ENCODE data around the gene PLAAT4.
"Not testable (repeated sequence)": the region's sequence is repeated elsewhere in the genome, so short reads cannot be mapped to it uniquely, and the experiment has no call there.

PLAAT4 gene

DNA sequence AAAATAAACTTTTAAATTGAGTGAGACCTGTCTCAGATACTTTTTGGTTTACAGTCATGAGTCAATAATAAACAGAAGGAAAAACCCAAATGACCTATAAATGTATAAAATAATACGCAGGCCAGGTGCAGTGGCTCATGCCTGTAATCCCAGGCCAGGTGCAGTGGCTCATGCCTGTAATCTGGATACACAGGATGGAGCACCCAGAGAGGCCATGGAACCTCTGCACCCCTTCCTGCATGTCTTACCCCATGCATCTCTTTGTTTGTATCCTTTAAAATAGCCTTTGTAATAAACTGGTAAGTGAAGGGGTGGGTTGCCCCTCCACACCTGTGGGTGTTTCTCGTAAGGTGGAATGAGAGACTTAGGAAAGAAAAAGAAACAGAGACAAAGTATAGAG lies 8.9 kb upstream of the PLAAT4 start:
- Histone ChIP-seq H3K27me3 (no peaks in the 10 kb centered on the region), H3K4me1 (no peaks in the 10 kb centered on the region), H3K9me3 (no peaks in the 10 kb centered on the region), H3K4me3 (ENCODE audit: low read depth, low read length) (no peak overlapping the region), H3K36me3 (no peaks in the 10 kb centered on the region)
- DNase-seq, result no peak
- TF ChIP-seq, protein P1, sequence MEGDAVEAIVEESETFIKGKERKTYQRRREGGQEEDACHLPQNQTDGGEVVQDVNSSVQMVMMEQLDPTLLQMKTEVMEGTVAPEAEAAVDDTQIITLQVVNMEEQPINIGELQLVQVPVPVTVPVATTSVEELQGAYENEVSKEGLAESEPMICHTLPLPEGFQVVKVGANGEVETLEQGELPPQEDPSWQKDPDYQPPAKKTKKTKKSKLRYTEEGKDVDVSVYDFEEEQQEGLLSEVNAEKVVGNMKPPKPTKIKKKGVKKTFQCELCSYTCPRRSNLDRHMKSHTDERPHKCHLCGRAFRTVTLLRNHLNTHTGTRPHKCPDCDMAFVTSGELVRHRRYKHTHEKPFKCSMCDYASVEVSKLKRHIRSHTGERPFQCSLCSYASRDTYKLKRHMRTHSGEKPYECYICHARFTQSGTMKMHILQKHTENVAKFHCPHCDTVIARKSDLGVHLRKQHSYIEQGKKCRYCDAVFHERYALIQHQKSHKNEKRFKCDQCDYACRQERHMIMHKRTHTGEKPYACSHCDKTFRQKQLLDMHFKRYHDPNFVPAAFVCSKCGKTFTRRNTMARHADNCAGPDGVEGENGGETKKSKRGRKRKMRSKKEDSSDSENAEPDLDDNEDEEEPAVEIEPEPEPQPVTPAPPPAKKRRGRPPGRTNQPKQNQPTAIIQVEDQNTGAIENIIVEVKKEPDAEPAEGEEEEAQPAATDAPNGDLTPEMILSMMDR (IDR thresholded peaks at IDR 0.05; ENCODE audit: low read depth, low read length), result no peak

DNA sequence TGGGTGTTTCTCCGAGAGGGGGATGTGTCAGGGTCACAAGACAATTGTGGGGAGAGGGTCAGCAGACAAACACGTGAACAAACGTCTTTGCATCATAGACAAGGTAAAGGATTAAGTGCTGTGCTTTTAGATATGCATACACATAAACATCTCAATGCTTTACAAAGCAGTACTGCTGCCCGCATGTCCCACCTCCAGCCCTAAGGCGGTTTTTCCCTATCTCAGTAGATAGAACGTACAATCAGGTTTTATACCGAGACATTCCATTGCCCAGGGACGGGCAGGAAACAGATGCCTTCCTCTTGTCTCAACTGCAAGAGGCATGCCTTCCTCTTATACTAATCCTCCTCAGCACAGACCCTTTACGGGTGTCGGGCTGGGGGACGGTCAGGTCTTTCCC lies 8.5 kb upstream of the PLAAT4 start:
- DNase-seq; H3K27me3 ChIP-seq; H3K4me1 ChIP-seq; H3K4me3 ChIP-seq (ENCODE audit: low read depth, low read length); H3K9me3 ChIP-seq; H3K36me3 ChIP-seq: not testable (repeated sequence)

DNA sequence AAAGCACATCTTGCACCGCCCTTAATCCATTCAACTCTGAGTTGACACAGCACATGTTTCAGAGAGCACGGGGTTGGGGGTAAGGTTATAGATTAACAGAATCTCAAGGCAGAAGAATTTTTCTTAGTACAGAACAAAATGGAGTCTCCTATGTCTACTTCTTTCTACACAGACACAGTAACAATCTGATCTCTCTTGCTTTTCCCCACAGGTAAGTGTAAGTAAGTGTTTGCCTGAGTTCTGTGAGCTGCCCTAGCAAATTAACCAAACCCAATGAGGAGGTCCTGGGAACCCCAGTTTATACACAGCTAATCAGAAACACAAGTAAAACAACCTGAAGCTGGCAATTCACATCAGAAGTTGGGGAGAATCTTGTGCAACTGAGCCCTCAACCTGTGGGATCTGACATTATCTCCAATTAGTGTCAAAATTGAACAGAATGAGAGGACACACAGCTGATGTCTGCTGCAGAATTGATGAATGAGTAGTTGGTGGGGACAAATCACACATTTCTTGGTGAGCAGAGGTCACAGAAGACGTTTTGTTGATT lies 7.8 kb upstream of the PLAAT4 start:
- H3K27me3 ChIP-seq; H3K4me1 ChIP-seq; H3K9me3 ChIP-seq; H3K36me3 ChIP-seq; DNase-seq; H3K4me3 ChIP-seq (ENCODE audit: low read depth, low read length): not testable (repeated sequence)

DNA sequence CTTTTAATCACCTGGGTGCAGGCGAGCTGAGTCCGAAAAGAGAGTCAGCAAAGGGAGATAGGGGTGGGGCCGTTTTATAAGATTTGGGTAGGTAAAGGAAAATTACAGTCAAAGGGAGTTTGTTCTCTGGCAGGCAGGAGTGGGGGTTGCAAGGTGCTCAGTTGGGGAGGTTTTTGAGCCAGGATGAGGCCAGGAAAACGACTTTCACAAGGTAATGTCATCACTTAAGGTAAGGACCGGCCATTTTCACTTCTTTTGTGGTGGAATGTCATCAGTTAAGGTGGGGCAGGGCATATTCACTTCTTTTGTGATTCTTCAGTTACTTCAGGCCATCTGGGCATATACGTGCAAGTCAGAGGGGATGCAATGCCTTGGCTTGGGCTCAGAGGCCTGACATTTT lies 7.2 kb upstream of the PLAAT4 start:
- not testable (repeated sequence) for H3K4me3 ChIP-seq (ENCODE audit: low read depth, low read length); H3K4me1 ChIP-seq

DNA sequence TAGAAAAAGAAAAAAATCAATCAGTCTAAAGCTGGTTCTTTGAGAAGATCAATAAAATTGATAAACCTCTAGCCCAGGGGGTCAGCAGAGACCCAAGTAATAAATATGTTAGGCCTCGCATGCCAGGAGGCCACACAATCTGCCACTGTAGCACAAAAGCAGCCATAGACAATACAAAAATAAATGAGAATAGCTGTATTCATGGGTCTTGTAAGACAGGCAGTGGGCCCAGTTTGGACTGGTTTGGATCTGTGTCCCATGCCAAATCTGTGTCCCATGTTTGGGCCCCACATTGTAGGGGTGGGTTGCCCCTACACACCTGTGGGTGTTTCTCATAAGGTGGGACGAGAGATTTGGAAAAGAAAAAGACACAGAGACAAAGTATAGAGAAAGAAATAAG lies 6.6 kb upstream of the PLAAT4 start:
- no peaks in the 10 kb centered on the region for H3K36me3 ChIP-seq
- no peaks in the 10 kb centered on the region for H3K9me3 ChIP-seq
- TF ChIP-seq, protein P1 (IDR thresholded peaks at IDR 0.05; ENCODE audit: low read depth, low read length), result no peak
- no peaks in the 10 kb centered on the region for H3K4me1 ChIP-seq
- no peak overlapping the region for H3K4me3 ChIP-seq (ENCODE audit: low read depth, low read length)
- no peaks in the 10 kb centered on the region for H3K27me3 ChIP-seq
- no peak for DNase-seq

More for the DNA sequence above, 7.2 kb upstream of the PLAAT4 start:
- H3K36me3 ChIP-seq, H3K9me3 ChIP-seq, H3K27me3 ChIP-seq, DNase-seq: not testable (repeated sequence)

DNA sequence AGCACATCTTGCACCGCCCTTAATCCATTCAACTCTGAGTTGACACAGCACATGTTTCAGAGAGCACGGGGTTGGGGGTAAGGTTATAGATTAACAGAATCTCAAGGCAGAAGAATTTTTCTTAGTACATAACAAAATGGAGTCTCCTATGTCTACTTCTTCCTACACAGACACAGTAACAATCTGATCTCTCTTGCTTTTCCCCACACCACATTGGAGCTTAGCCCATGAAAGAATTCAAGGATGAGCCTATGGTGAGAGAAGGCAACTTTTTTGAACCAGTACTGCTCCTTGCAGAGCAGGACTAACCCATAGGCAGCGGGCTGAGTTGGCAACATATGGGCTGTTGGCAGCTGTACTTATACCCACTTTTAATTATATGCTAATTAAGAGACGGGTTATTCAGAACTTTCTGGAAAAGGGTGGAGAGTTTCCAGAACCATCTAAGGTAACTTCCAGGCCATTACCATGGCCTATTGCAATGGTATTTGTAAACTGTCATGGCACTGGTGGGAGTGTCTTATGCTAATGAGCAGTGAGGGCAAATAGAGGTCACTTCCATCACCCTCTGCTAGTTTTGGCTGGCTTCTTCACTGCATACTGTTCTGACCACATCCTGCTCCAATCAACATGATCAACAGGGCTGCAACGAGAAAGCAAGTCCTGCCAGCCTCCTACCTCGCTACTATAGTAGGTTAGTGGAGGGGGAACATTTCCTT lies 5.4 kb upstream of the PLAAT4 start:
- not testable (repeated sequence) for H3K36me3 ChIP-seq; DNase-seq; H3K4me3 ChIP-seq (ENCODE audit: low read depth, low read length); H3K27me3 ChIP-seq; H3K9me3 ChIP-seq; H3K4me1 ChIP-seq

DNA sequence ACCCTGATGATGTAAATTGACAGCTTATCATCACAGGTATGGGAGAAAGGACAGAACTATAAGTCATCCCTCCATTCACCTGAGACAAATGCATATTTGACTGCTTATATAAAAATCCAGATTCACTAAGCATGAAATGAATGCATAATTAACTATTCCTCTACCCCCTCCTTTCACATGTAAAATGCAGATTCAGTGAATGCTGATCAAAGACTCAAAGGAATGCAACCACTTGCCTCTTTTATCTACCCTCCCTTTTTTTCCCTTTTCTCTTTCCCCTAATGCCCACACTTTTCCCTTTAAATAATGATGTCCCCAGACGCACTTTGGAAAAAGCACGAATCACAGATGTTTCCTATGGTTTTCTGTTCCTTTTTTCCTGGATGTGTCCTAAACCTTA lies 4.5 kb upstream of the PLAAT4 start:
- DNase-seq, result no peak
- H3K36me3 ChIP-seq, result no peaks in the 10 kb centered on the region
- H3K27me3 ChIP-seq, result no peaks in the 10 kb centered on the region
- TF ChIP-seq, protein P1 (IDR thresholded peaks at IDR 0.05; ENCODE audit: low read depth, low read length), result no peak
- no peaks in the 10 kb centered on the region for H3K9me3 ChIP-seq
- H3K4me1 ChIP-seq, result no peaks in the 10 kb centered on the region
- H3K4me3 ChIP-seq (ENCODE audit: low read depth, low read length), result no peak overlapping the region

DNA sequence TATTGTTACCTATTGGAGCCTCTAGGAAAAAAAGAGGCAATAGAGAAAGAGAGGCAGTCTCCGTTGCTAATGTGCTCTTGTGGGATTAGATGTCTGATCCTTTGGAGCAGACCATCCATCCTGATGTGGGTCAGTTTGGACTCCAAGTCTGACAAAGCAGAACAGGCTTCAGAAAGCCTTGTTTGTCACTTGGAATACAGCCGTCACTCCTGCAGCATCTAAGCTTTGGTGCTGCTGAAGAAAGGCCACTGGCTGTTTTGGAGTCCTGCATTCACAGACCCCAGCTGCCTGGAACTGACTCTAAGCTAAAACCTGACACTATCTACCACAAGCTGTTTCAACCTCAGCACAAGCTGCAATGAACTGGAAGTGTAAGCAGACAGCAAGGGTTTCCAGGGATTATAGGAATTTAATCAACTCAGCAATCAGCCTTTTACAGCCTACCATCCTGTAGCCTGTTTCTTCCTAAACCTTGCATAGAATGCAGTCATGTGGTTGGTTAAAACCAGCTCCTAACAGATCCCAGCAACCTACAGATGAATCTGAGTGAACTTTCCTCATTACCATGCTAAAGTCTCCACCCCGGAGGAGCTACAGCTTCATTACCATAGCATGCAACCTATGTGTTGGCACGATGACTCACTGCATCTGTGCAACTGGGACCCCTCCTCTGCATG lies 3.7 kb upstream of the PLAAT4 start:
- H3K4me3 ChIP-seq (ENCODE audit: low read depth, low read length), result no peak overlapping the region
- H3K27me3 ChIP-seq, result no peaks in the 10 kb centered on the region
- TF ChIP-seq, protein P1 (IDR thresholded peaks at IDR 0.05; ENCODE audit: low read depth, low read length), result no peak
- H3K9me3 ChIP-seq, result no peaks in the 10 kb centered on the region
- DNase-seq, result no peak
- no peaks in the 10 kb centered on the region for H3K4me1 ChIP-seq
- H3K36me3 ChIP-seq, result no peaks in the 10 kb centered on the region

Measured in BE2C (cell line).